ENCODE data around the gene HES7.

HES7 gene

GRCh38 chr17:8146381-8147140 lies 22.7 kb upstream of the HES7 start:
- no peak for DNase-seq (ENCODE audit: low read depth)
- H3K4me3 ChIP-seq (ENCODE audit: control insufficient read depth, low read depth, low read length), result no peak overlapping the region
- TF ChIP-seq CTCF (conservative IDR thresholded peaks at IDR 0.05; ENCODE audit: control insufficient read depth, insufficient read depth, low read depth, low read length), result no peak

- TF ChIP-seq CTCF (conservative IDR thresholded peaks at IDR 0.05; ENCODE audit: control insufficient read depth, insufficient read depth, low read depth, low read length), result no peak
- DNase-seq (ENCODE audit: low read depth), result no peak
- H3K4me3 ChIP-seq (ENCODE audit: control insufficient read depth, low read depth, low read length), result no peak overlapping the region
Observed at GRCh38 chr17:8145811-8146210, 21.9 kb upstream of the HES7 start.

GRCh38 chr17:8144401-8145231 lies 20.7 kb upstream of the HES7 start:
- no peak for DNase-seq (ENCODE audit: low read depth)
- TF ChIP-seq CTCF (conservative IDR thresholded peaks at IDR 0.05; ENCODE audit: control insufficient read depth, insufficient read depth, low read depth, low read length), result no peak
- H3K4me3 ChIP-seq (ENCODE audit: control insufficient read depth, low read depth, low read length), result no peak overlapping the region

DNA sequence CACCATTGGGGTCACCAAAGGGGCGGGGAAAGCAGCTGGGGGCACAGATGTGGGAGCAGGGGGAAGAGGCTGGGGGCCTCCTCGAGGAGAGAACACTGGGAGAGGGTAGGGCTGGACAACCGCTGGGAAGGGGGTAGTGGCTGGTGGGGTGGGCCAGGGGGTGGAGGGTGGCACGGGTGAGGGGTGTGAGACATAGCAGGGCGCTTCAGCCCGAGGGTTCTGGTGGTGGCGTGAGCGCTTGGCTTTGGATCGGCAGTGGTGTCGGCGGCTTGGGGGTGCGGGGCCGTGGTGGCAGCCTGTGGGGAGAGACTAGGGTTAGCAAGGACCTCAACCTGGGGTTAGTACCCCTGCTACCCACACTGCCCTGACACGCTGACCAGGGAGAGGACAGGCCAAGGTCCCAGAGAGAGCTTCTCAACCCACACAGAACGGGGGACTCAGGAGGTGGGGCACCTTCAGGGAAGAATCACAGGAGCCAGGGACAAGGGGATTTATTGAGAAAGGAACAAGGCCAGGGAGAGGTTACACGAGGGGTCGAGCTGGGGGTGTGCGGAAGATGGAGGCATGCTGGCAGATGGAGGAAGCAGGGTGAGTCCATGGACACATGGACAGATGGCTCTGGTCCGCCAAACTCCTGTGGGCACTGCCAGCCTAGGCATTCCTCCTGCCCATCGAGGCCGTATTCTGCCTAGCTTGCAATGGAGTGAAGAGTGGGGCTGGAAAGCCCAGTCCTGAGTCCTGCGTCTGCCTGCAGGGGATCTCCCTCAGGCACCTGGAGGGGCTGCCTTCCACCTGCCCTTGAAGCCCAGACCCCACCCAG lies 19.9 kb upstream of the HES7 start:
- no peak for TF ChIP-seq CTCF (conservative IDR thresholded peaks at IDR 0.05; ENCODE audit: control insufficient read depth, insufficient read depth, low read depth, low read length)
- DNase-seq (ENCODE audit: low read depth), result no peak
- H3K4me3 ChIP-seq (ENCODE audit: control insufficient read depth, low read depth, low read length), result no peak overlapping the region

- no peak for DNase-seq (ENCODE audit: low read depth)
- no peak for TF ChIP-seq CTCF (conservative IDR thresholded peaks at IDR 0.05; ENCODE audit: control insufficient read depth, insufficient read depth, low read depth, low read length)
- H3K4me3 ChIP-seq (ENCODE audit: control insufficient read depth, low read depth, low read length), result no peak overlapping the region
Observed at GRCh38 chr17:8142887-8143580, 19.1 kb upstream of the HES7 start.

Measured in fibroblast of mammary gland (primary cell).